ENCODE results near the gene LEKR1.
A peak's percentile ranks its signal among the peaks of the same experiment; 100 is the strongest.
"Not testable (repeated sequence)": the region's sequence is repeated elsewhere in the genome, so short reads cannot be mapped to it uniquely, and the experiment has no call there.

Gene LEKR1

DNA sequence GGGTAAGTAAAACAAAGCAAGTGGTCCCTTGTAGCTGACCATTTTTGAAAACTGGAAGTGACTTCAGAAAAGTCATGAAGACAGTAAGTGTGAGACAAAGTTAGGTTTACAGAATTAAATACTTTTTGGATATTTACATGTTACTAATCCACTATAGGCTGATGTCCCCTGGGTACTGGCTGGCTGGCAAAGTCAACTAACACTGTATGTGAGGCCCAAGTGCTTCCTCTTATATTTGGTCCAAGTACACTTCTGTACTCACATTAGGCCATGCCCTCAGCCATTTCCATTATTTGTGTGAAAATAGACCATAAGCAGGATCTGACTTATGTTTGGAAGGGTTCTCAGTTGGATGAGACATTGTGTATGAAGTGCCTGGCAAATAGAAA, 5.5 kb upstream of the LEKR1 start:
- Histone ChIP-seq H3K9ac (ENCODE audit: low read length) (no peak overlapping the region), H4K8ac (ENCODE audit: low read length) (no peak overlapping the region), H3K9me3 (ENCODE audit: control insufficient read depth, low read length) (no peaks in the 10 kb centered on the region), H2BK5ac (ENCODE audit: low read depth, low read length, poor library complexity, severe bottlenecking) (no peak overlapping the region), H3K14ac (ENCODE audit: low read length in 2 of 2) (no peak overlapping the region), H3K4ac (ENCODE audit: low read depth in 1 of 2, low read length in 2 of 2) (no peak overlapping the region), H3K27me3 (ENCODE audit: control insufficient read depth in 1 of 2, insufficient read depth in 1 of 2, low read length in 2 of 2) (no peaks in the 10 kb centered on the region), H3K79me1 (replicated peaks; ENCODE audit: low read length, poor library complexity, severe bottlenecking) (no peaks in the 10 kb centered on the region), H2BK120ac (ENCODE audit: low read depth, low read length) (no peak overlapping the region), H4K91ac (ENCODE audit: low read length) (no peak overlapping the region), H3K36me3 (ENCODE audit: control insufficient read depth in 1 of 2, insufficient read depth in 2 of 2, low read depth in 1 of 2, low read length in 2 of 2) (no peaks in the 10 kb centered on the region), H3K4me3 (ENCODE audit: insufficient read depth in 1 of 2, low read depth in 1 of 2, low read length in 2 of 2) (no peak overlapping the region), H3K4me2 (ENCODE audit: low read length, poor library complexity, severe bottlenecking) (no peak overlapping the region), H3K23ac (ENCODE audit: low read length in 2 of 2) (no peak overlapping the region), H3K18ac (ENCODE audit: low read depth in 1 of 2, low read length in 2 of 2) (no peak overlapping the region), H2BK12ac (ENCODE audit: low read length in 2 of 2) (no peak overlapping the region), H3K27ac (ENCODE audit: low read length, poor library complexity, severe bottlenecking) (no peak overlapping the region), H2AFZ (ENCODE audit: low read depth, low read length) (no peak overlapping the region), H2BK15ac (ENCODE audit: low read depth, poor library complexity, severe bottlenecking) (no peak overlapping the region), H2AK5ac (ENCODE audit: low read length, severe bottlenecking) (no peak overlapping the region), H3K4me1 (ENCODE audit: control insufficient read depth, insufficient read depth, low read depth, low read length) (peaks cover 11% of the 10 kb centered on the region)
- no peak for DNase-seq

DNA sequence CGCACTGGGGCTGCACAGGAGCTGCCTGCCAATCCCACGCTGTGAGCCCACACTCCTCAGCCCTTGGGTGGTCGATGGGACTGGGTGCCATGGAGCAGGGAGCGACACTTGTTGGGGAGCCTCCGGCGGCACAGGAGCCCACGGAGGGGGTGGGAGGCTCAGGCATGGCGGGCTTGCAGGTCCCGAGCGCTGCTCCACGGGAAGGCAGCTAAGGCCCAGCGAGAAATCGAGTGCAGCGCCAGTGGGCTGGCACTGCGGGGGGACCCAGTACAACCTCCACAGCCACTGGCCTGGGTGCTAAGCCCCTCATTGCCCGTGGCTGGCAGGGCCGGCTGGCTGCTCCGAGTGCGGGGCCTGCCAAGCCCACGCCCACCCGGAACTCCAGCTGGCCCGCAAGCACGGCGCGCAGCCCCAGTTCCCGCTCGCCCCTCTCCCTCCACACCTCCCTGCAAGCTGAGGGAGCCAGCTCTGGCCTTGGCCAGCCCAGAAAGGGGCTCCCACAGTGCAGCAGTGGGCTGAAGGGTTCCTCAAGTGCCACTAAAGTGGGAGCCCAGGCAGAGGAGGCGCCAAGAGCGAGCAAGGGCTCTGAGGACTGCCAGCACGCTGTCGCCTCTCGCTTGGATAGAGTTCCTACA, 3.4 kb upstream of the LEKR1 start:
- not testable (repeated sequence) for H3K23ac ChIP-seq (ENCODE audit: low read length in 2 of 2); H4K91ac ChIP-seq (ENCODE audit: low read length); H3K4me3 ChIP-seq (ENCODE audit: insufficient read depth in 1 of 2, low read depth in 1 of 2, low read length in 2 of 2); H3K79me1 ChIP-seq (replicated peaks; ENCODE audit: low read length, poor library complexity, severe bottlenecking); H3K27me3 ChIP-seq (ENCODE audit: control insufficient read depth in 1 of 2, insufficient read depth in 1 of 2, low read length in 2 of 2); H2BK15ac ChIP-seq (ENCODE audit: low read depth, poor library complexity, severe bottlenecking); H3K36me3 ChIP-seq (ENCODE audit: control insufficient read depth in 1 of 2, insufficient read depth in 2 of 2, low read depth in 1 of 2, low read length in 2 of 2); H2AK5ac ChIP-seq (ENCODE audit: low read length, severe bottlenecking); H3K27ac ChIP-seq (ENCODE audit: low read length, poor library complexity, severe bottlenecking); H3K4ac ChIP-seq (ENCODE audit: low read depth in 1 of 2, low read length in 2 of 2); H4K8ac ChIP-seq (ENCODE audit: low read length); DNase-seq; H3K4me2 ChIP-seq (ENCODE audit: low read length, poor library complexity, severe bottlenecking); H2BK12ac ChIP-seq (ENCODE audit: low read length in 2 of 2); H3K9ac ChIP-seq (ENCODE audit: low read length); H2AFZ ChIP-seq (ENCODE audit: low read depth, low read length); H3K9me3 ChIP-seq (ENCODE audit: control insufficient read depth, low read length); H3K14ac ChIP-seq (ENCODE audit: low read length in 2 of 2); H2BK120ac ChIP-seq (ENCODE audit: low read depth, low read length); H3K18ac ChIP-seq (ENCODE audit: low read depth in 1 of 2, low read length in 2 of 2); H2BK5ac ChIP-seq (ENCODE audit: low read depth, low read length, poor library complexity, severe bottlenecking)
- 98% methylated on average over 23 of the region's 32 CpGs for WGBS
- peaks cover 12% of the 10 kb centered on the region for H3K4me1 ChIP-seq (ENCODE audit: control insufficient read depth, insufficient read depth, low read depth, low read length)

DNA sequence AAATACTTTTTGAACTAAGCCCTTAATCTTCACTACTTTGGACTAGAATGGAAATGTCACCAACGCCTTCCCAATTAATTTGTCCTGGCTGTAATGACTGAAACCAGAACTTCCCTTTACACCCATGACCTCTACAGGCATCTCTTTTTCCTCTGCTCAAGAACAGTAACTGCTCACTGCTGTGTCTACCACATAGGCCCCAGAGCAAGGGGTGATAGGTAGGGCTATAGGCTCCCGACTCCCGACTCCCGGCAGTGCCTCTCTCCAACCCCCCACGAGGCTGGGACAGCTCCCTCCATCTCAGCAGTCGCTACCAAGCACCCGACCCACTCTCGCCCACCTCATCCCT, 384 bp upstream of the LEKR1 start:
- Histone ChIP-seq H3K27ac (ENCODE audit: low read length, poor library complexity, severe bottlenecking) (peak overlapping the region; percentile 70), H3K18ac (ENCODE audit: low read depth in 1 of 2, low read length in 2 of 2) (peak overlapping the region; percentile 84 to 93), H2BK12ac (ENCODE audit: low read length in 2 of 2) (peak overlapping the region in 1 of 2 experiments; percentile 81)

DNA sequence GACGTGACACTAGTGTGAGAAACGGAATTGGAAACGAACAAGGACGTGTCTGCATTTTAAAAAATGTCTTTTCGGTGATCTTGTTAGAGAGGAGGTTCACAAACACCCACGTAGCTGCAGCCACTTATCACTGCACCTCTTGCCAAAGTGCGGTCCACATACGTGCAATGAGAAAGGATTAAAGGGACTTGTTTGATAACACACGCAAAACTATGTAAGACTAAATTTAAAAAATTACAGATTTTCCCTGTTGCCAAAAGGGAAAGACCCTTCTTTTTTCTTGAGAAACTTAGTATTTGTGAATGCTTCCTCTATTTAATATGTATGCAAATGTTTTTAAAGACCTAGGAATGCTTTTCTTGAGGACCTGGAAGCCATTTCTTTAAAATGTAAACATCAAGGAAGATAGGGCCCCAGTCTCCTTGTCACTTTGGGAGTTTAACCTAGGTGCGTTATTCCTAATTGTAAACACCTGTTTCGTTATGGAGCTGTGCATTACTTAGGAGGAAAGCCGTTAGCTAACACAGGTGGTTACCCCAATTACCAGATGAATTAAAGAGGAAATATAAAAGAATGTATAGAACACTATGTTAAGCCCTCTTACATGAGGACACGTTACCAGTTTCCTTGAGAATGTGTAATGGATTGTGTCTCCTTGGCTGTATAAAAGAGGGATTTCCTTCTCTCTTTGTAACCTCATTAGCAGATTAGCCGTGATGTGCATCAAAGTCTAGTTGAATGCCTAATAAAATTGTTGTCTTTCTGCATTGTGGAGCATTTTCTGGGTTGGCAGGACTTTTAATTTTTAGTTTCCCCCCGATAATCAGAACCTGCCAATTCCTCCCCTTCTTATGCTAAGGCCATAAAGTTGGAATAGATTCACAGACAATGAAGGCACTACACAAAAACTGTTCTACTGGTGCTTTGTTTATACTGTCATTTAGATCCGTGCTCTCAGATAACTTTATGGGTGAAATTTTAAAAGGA, 1.0 kb downstream of the LEKR1 start:
- Histone ChIP-seq H2BK15ac (ENCODE audit: low read depth, poor library complexity, severe bottlenecking) (no peak overlapping the region), H4K8ac (ENCODE audit: low read length) (no peak overlapping the region), H4K91ac (ENCODE audit: low read length) (no peak overlapping the region), H3K23ac (ENCODE audit: low read length in 2 of 2) (no peak overlapping the region), H3K4me1 (ENCODE audit: control insufficient read depth, insufficient read depth, low read depth, low read length) (peaks cover 8% of the 10 kb centered on the region), H3K4ac (ENCODE audit: low read depth in 1 of 2, low read length in 2 of 2) (peak overlapping the region in 1 of 2 experiments; percentile 48), H3K9me3 (ENCODE audit: control insufficient read depth, low read length) (no peaks in the 10 kb centered on the region), H3K27me3 (ENCODE audit: control insufficient read depth in 1 of 2, insufficient read depth in 1 of 2, low read length in 2 of 2) (no peaks in the 10 kb centered on the region), H2BK5ac (ENCODE audit: low read depth, low read length, poor library complexity, severe bottlenecking) (no peak overlapping the region), H2AFZ (ENCODE audit: low read depth, low read length) (peak overlapping the region; percentile 83), H3K18ac (ENCODE audit: low read depth in 1 of 2, low read length in 2 of 2) (peak overlapping the region in 1 of 2 experiments; percentile 93), H3K14ac (ENCODE audit: low read length in 2 of 2) (no peak overlapping the region), H3K27ac (ENCODE audit: low read length, poor library complexity, severe bottlenecking) (no peak overlapping the region), H2AK5ac (ENCODE audit: low read length, severe bottlenecking) (no peak overlapping the region), H2BK120ac (ENCODE audit: low read depth, low read length) (no peak overlapping the region), H3K4me3 (ENCODE audit: insufficient read depth in 1 of 2, low read depth in 1 of 2, low read length in 2 of 2) (peak overlapping the region; percentile 64 to 87), H3K4me2 (ENCODE audit: low read length, poor library complexity, severe bottlenecking) (peak overlapping the region; percentile 66), H2BK12ac (ENCODE audit: low read length in 2 of 2) (no peak overlapping the region), H3K36me3 (ENCODE audit: control insufficient read depth in 1 of 2, insufficient read depth in 2 of 2, low read depth in 1 of 2, low read length in 2 of 2) (no peaks in the 10 kb centered on the region), H3K79me1 (replicated peaks; ENCODE audit: low read length, poor library complexity, severe bottlenecking) (peaks cover 2% of the 10 kb centered on the region), H3K9ac (ENCODE audit: low read length) (peak overlapping the region; percentile 97)
- no peak for DNase-seq
- 33% methylated on average over 11 of the region's 16 CpGs for WGBS

More for the DNA sequence above, 384 bp upstream of the LEKR1 start:
- no peak overlapping the region for H2BK5ac ChIP-seq (ENCODE audit: low read depth, low read length, poor library complexity, severe bottlenecking)
- no peaks in the 10 kb centered on the region for H3K27me3 ChIP-seq (ENCODE audit: control insufficient read depth in 1 of 2, insufficient read depth in 1 of 2, low read length in 2 of 2)
- H3K36me3 ChIP-seq (ENCODE audit: control insufficient read depth in 1 of 2, insufficient read depth in 2 of 2, low read depth in 1 of 2, low read length in 2 of 2) = no peaks in the 10 kb centered on the region
- H3K4ac ChIP-seq (ENCODE audit: low read depth in 1 of 2, low read length in 2 of 2) = peak overlapping the region in 1 of 2 experiments; percentile 75
- H2AFZ ChIP-seq (ENCODE audit: low read depth, low read length) = peak overlapping the region; percentile 83
- peak overlapping the region; percentile 94 for H4K8ac ChIP-seq (ENCODE audit: low read length)
- H4K91ac ChIP-seq (ENCODE audit: low read length) = peak overlapping the region; percentile 93
- peak overlapping the region; percentile 89 for H2AK5ac ChIP-seq (ENCODE audit: low read length, severe bottlenecking)
- H2BK15ac ChIP-seq (ENCODE audit: low read depth, poor library complexity, severe bottlenecking) = peak overlapping the region; percentile 97
- peak overlapping the region in 1 of 2 experiments; percentile 47 for H3K23ac ChIP-seq (ENCODE audit: low read length in 2 of 2)
- peak overlapping the region; percentile 97 for H3K9ac ChIP-seq (ENCODE audit: low read length)
- no peak for DNase-seq
- peak overlapping the region in 1 of 2 experiments; percentile 87 for H3K14ac ChIP-seq (ENCODE audit: low read length in 2 of 2)
- no peaks in the 10 kb centered on the region for H3K9me3 ChIP-seq (ENCODE audit: control insufficient read depth, low read length)
- H2BK120ac ChIP-seq (ENCODE audit: low read depth, low read length) = peak overlapping the region; percentile 80
- WGBS = 16% methylated on average over 8 of the region's 8 CpGs
- peak overlapping the region; percentile 64 to 87 for H3K4me3 ChIP-seq (ENCODE audit: insufficient read depth in 1 of 2, low read depth in 1 of 2, low read length in 2 of 2)
- H3K4me2 ChIP-seq (ENCODE audit: low read length, poor library complexity, severe bottlenecking) = peak overlapping the region; percentile 66
- H3K4me1 ChIP-seq (ENCODE audit: control insufficient read depth, insufficient read depth, low read depth, low read length) = peaks cover 8% of the 10 kb centered on the region
- peaks cover 2% of the 10 kb centered on the region for H3K79me1 ChIP-seq (replicated peaks; ENCODE audit: low read length, poor library complexity, severe bottlenecking)

Measured in mesenchymal stem cell (in vitro differentiated cells and primary cell).